MM.1S (cell line): ENCODE data around the gene CMIP.

ENCODE experiments used
- DNase-seq: peaks from one replicate; pipeline ENCODE4 v3.0.0-alpha.2; 2015
- H2AFZ ChIP-seq: fragments of 300-600 bp; sonication (generic); 2 replicates; pipeline ENCODE4 v1.6.0; 2016; ENCODE audit warnings: antibody characterized with exemption, low read length
- H3F3A ChIP-seq: fragments of 300-600 bp; sonication (generic); 2 replicates; pipeline ENCODE4 v1.6.1; 2016; ENCODE audit warnings: mild to moderate bottlenecking, antibody characterized with exemption, low read length, moderate library complexity, mixed read lengths; ENCODE audit not compliant: insufficient read depth
- H3K27ac ChIP-seq: fragments of 300-600 bp; sonication (generic); 2 replicates; pipeline ENCODE4 v1.5.1; 2016; ENCODE audit warnings: mild to moderate bottlenecking, low read length
- H3K27me3 ChIP-seq: fragments of 300-600 bp; sonication (generic); replicated peaks from 2 replicates; pipeline ENCODE4 v1.6.0; 2016; ENCODE audit warnings: low read length; ENCODE audit not compliant: insufficient read depth
- H3K36me3 ChIP-seq: fragments of 300-600 bp; sonication (generic); replicated peaks from 2 replicates; pipeline ENCODE4 v1.6.1; 2016; ENCODE audit warnings: mild to moderate bottlenecking, low read length, mixed read lengths; ENCODE audit not compliant: insufficient read depth
- H3K4me1 ChIP-seq: fragments of 300-600 bp; sonication (generic); 2 replicates; pipeline ENCODE4 v1.6.1; 2016; ENCODE audit warnings: low read length, mixed read lengths
- H3K4me2 ChIP-seq: fragments of 300-600 bp; sonication (generic); 2 replicates; pipeline ENCODE4 v1.6.0; 2016; ENCODE audit warnings: low read depth, low read length
- H3K4me3 ChIP-seq: fragments of 300-600 bp; sonication (generic); 2 replicates; pipeline ENCODE4 v1.5.1; 2016; ENCODE audit warnings: low read length, mixed read lengths
- H3K79me2 ChIP-seq: fragments of 300-600 bp; sonication (generic); 2 replicates; pipeline ENCODE4 v1.6.1; 2016; ENCODE audit warnings: mixed run types, low read length, mixed read lengths
- H3K9ac ChIP-seq: fragments of 300-600 bp; sonication (generic); 2 replicates; pipeline ENCODE4 v1.6.1; 2016; ENCODE audit warnings: low read length, mixed read lengths
- H3K9me2 ChIP-seq: fragments of 300-600 bp; sonication (generic); replicated peaks from 2 replicates; pipeline ENCODE4 v1.6.1; 2016; ENCODE audit warnings: mild to moderate bottlenecking, low read length, mixed read lengths; ENCODE audit not compliant: insufficient read depth
- H3K9me3 ChIP-seq: fragments of 300-600 bp; sonication (generic); replicated peaks from 2 replicates; pipeline ENCODE4 v1.6.1; 2016; ENCODE audit warnings: mild to moderate bottlenecking, low read length, mixed read lengths; ENCODE audit not compliant: insufficient read depth
- H4K20me1 ChIP-seq: fragments of 300-600 bp; sonication (generic); 2 replicates; pipeline ENCODE4 v1.6.1; 2016; ENCODE audit warnings: mild to moderate bottlenecking, low read length, moderate library complexity, mixed read lengths; ENCODE audit not compliant: insufficient read depth
- CTCF ChIP-seq: fragments of 300-600 bp; sonication (generic); IDR thresholded peaks from 2 replicates; pipeline ENCODE4 v1.5.1; 2016; ENCODE audit warnings: antibody characterized with exemption, low read length, mixed read lengths
- EZH2 ChIP-seq: fragments of 300-600 bp; sonication (generic); optimal IDR thresholded peaks from 2 replicates; pipeline ENCODE3; 2017; ENCODE audit warnings: low read depth, mild to moderate bottlenecking, antibody characterized with exemption, low read length, mixed read lengths
- EZH2phosphoT487 ChIP-seq: fragments of 300-600 bp; sonication (generic); IDR thresholded peaks from 2 replicates; pipeline ENCODE4 v1.6.1; 2018; ENCODE audit warnings: antibody characterized with exemption, low read length

CMIP gene

GRCh38 chr16:81465375-81465943, 20.9 kb downstream of the CMIP start:
- H3K27ac ChIP-seq: no peak overlapping the region
- H3K9me2 ChIP-seq: no peaks in the 10 kb centered on the region
- H4K20me1 ChIP-seq: no peaks in the 10 kb centered on the region
- no peaks in the 10 kb centered on the region for H3K9me3 ChIP-seq
- no peaks in the 10 kb centered on the region for H3K36me3 ChIP-seq
- H3K4me2 ChIP-seq: no peak overlapping the region
- H3K9ac ChIP-seq: no peak overlapping the region
- peaks cover 81% of the 10 kb centered on the region for H3K79me2 ChIP-seq
- peaks cover 16% of the 10 kb centered on the region for H3K4me1 ChIP-seq
- no peak overlapping the region for H2AFZ ChIP-seq
- no peak overlapping the region for H3K4me3 ChIP-seq
- peaks cover 14% of the 10 kb centered on the region for H3F3A ChIP-seq
- DNase-seq: no peak
- TF ChIP-seq EZH2phosphoT487: no peak
- no peak for TF ChIP-seq CTCF
- TF ChIP-seq EZH2: no peak
- H3K27me3 ChIP-seq: no peaks in the 10 kb centered on the region

GRCh38 chr16:81466356-81466980, 21.9 kb downstream of the CMIP start:
- Histone ChIP-seq H3K4me1 (peaks cover 20% of the 10 kb centered on the region), H3K27ac (no peak overlapping the region), H2AFZ (no peak overlapping the region), H3K9me3 (no peaks in the 10 kb centered on the region), H3F3A (peaks cover 14% of the 10 kb centered on the region), H4K20me1 (0 out of 2 replicates have a peak, but pooled peaks cover 3% of the 10 kb centered on the region), H3K79me2 (peaks cover 80% of the 10 kb centered on the region), H3K9ac (no peak overlapping the region), H3K36me3 (no peaks in the 10 kb centered on the region), H3K27me3 (no peaks in the 10 kb centered on the region), H3K9me2 (no peaks in the 10 kb centered on the region), H3K4me3 (no peak overlapping the region), H3K4me2 (no peak overlapping the region)
- DNase-seq: no peak
- TF ChIP-seq EZH2 (no peak), EZH2phosphoT487 (no peak), CTCF (no peak)

GRCh38 chr16:81467072-81467471, 22.5 kb downstream of the CMIP start:
- no peaks in the 10 kb centered on the region for H3K9me2 ChIP-seq
- no peak overlapping the region for H3K9ac ChIP-seq
- no peaks in the 10 kb centered on the region for H3K36me3 ChIP-seq
- H3K4me1 ChIP-seq: peaks cover 20% of the 10 kb centered on the region
- no peak overlapping the region for H3K4me3 ChIP-seq
- H3K9me3 ChIP-seq: no peaks in the 10 kb centered on the region
- no peak overlapping the region for H3K4me2 ChIP-seq
- no peak for DNase-seq
- TF ChIP-seq CTCF (no peak), EZH2phosphoT487 (no peak), EZH2 (no peak)
- no peaks in the 10 kb centered on the region for H3K27me3 ChIP-seq
- no peak overlapping the region for H2AFZ ChIP-seq
- H3K79me2 ChIP-seq: peaks cover 80% of the 10 kb centered on the region
- 0 out of 2 replicates have a peak, but pooled peaks cover 3% of the 10 kb centered on the region for H4K20me1 ChIP-seq
- H3K27ac ChIP-seq: no peak overlapping the region
- H3F3A ChIP-seq: peaks cover 14% of the 10 kb centered on the region
